ENCODE results near the gene GJB3.
"Not testable (repeated sequence)": the region's sequence is repeated elsewhere in the genome, so short reads cannot be mapped to it uniquely, and the experiment has no call there.

GJB3 gene

GRCh38 chr1:34781071-34781843 lies at the start of gene GJB3:
GJB3 (plus strand) TSS chr1:34781214; CDS start chr1:34784763, 3,549 bp downstream.
- DNase-seq (ENCODE audit: low read depth), result no peak

GRCh38 chr1:34732831-34733230 lies 48.2 kb upstream of the GJB3 start:
- DNase-seq (ENCODE audit: low read depth), result not testable (repeated sequence)

- DNase-seq (ENCODE audit: low read depth), result no peak
Measured at GRCh38 chr1:34736692-34737091, 44.3 kb upstream of the GJB3 start.

- DNase-seq (ENCODE audit: low read depth), result not testable (repeated sequence)
Measured at GRCh38 chr1:34737236-34737635, 43.8 kb upstream of the GJB3 start.

- DNase-seq (ENCODE audit: low read depth), result no peak
Measured at GRCh38 chr1:34739613-34740012, 41.4 kb upstream of the GJB3 start.

- DNase-seq (ENCODE audit: low read depth), result no peak
Measured at GRCh38 chr1:34740161-34740868, 40.7 kb upstream of the GJB3 start.

GRCh38 chr1:34742667-34743270 lies 38.2 kb upstream of the GJB3 start:
- peak; percentile 81 for DNase-seq (ENCODE audit: low read depth)

GRCh38 chr1:34743775-34744174 lies 37.2 kb upstream of the GJB3 start:
- DNase-seq (ENCODE audit: low read depth), result no peak

- no peak for DNase-seq (ENCODE audit: low read depth)
Measured at GRCh38 chr1:34744851-34745250, 36.2 kb upstream of the GJB3 start.

- DNase-seq (ENCODE audit: low read depth), result no peak
Measured at GRCh38 chr1:34745666-34746065, 35.3 kb upstream of the GJB3 start.

- no peak for DNase-seq (ENCODE audit: low read depth)
Measured at GRCh38 chr1:34746101-34746500, 34.9 kb upstream of the GJB3 start.

- no peak for DNase-seq (ENCODE audit: low read depth)
Measured at GRCh38 chr1:34746785-34747637, 34.0 kb upstream of the GJB3 start.

- no peak for DNase-seq (ENCODE audit: low read depth)
Measured at GRCh38 chr1:34747638-34747941, 33.4 kb upstream of the GJB3 start.

GRCh38 chr1:34749992-34750391 lies 31.0 kb upstream of the GJB3 start:
- no peak for DNase-seq (ENCODE audit: low read depth)

GRCh38 chr1:34750610-34751009 lies 30.4 kb upstream of the GJB3 start:
- no peak for DNase-seq (ENCODE audit: low read depth)

GRCh38 chr1:34753163-34753562 lies 27.9 kb upstream of the GJB3 start:
- DNase-seq (ENCODE audit: low read depth), result no peak

GRCh38 chr1:34754964-34755637 lies 25.9 kb upstream of the GJB3 start, which contains the start of gene GJB5:
GJB5 (plus strand) TSS chr1:34755047; CDS start chr1:34757331, 2,284 bp downstream.
- DNase-seq (ENCODE audit: low read depth), result no peak

- DNase-seq (ENCODE audit: low read depth), result no peak
Measured at GRCh38 chr1:34755961-34756360, 25.1 kb upstream of the GJB3 start.

- DNase-seq (ENCODE audit: low read depth), result no peak
Measured at GRCh38 chr1:34757386-34757785, 23.6 kb upstream of the GJB3 start.

GRCh38 chr1:34758751-34759150 lies 22.3 kb upstream of the GJB3 start:
- no peak for DNase-seq (ENCODE audit: low read depth)

- no peak for DNase-seq (ENCODE audit: low read depth)
Measured at GRCh38 chr1:34759503-34760357, 21.3 kb upstream of the GJB3 start, which contains the start of gene GJB4. GJB4 (plus strand) TSS chr1:34759740; CDS start chr1:34761255, 1,515 bp downstream.
